NCI-H2196 (cell line): ENCODE data around the gene GPR132.
"Not testable (repeated sequence)": the region's sequence is repeated elsewhere in the genome, so short reads cannot be mapped to it uniquely, and the experiment has no call there.

Experiments used
- DNase-seq: peaks from one replicate; lab custom pipeline; 2025; ENCODE audit not compliant: unreplicated experiment; lab: John Stamatoyannopoulos, UW

GPR132 gene

GRCh38 chr14:105091517-105092170 lies 26.4 kb upstream of the GPR132 start:
- peak; percentile 38 for DNase-seq

GRCh38 chr14:105091054-105091516 lies 25.9 kb upstream of the GPR132 start:
- DNase-seq: peak; percentile 3

- peak; percentile 70 for DNase-seq
Measured at GRCh38 chr14:105090493-105091053, 25.3 kb upstream of the GPR132 start.

- no peak for DNase-seq
Measured at GRCh38 chr14:105089746-105090492, 24.7 kb upstream of the GPR132 start.

GRCh38 chr14:105088812-105089745 lies 23.8 kb upstream of the GPR132 start:
- DNase-seq: no peak

- DNase-seq: no peak
Measured at GRCh38 chr14:105087963-105088811, 23.0 kb upstream of the GPR132 start.

GRCh38 chr14:105087308-105087962 lies 22.2 kb upstream of the GPR132 start:
- no peak for DNase-seq

GRCh38 chr14:105086833-105087307 lies 21.6 kb upstream of the GPR132 start:
- DNase-seq: peak; percentile 60

- DNase-seq: no peak
Measured at GRCh38 chr14:105085766-105086165, 20.5 kb upstream of the GPR132 start.

- DNase-seq: no peak
Measured at GRCh38 chr14:105084741-105085571, 19.7 kb upstream of the GPR132 start.

GRCh38 chr14:105083926-105084685 lies 18.9 kb upstream of the GPR132 start:
- no peak for DNase-seq

- DNase-seq: no peak
Measured at GRCh38 chr14:105082703-105083102, 17.5 kb upstream of the GPR132 start.

GRCh38 chr14:105081473-105081872 lies 16.2 kb upstream of the GPR132 start:
- not testable (repeated sequence) for DNase-seq

GRCh38 chr14:105080161-105080560 lies 14.9 kb upstream of the GPR132 start:
- no peak for DNase-seq

- no peak for DNase-seq
Measured at GRCh38 chr14:105078294-105078693, 13.1 kb upstream of the GPR132 start.

GRCh38 chr14:105077649-105077995 lies 12.4 kb upstream of the GPR132 start:
- DNase-seq: no peak

- DNase-seq: no peak
Measured at GRCh38 chr14:105076805-105077648, 11.8 kb upstream of the GPR132 start.
